HG02970 (cell line): ENCODE results near the gene LETMD1.
"Not testable (repeated sequence)": the region's sequence is repeated elsewhere in the genome, so short reads cannot be mapped to it uniquely, and the experiment has no call there.

Experiments
- ATAC-seq: cut with Tn5 transposase; IDR thresholded peaks from one replicate; pipeline ENCODE4 v1.9.1; 2021; ENCODE audit warnings: mild to moderate bottlenecking, moderate library complexity, moderate number of reproducible peaks; ENCODE audit not compliant: unreplicated experiment, low FRiP score

Gene LETMD1

GRCh38 chr12:51075390-51075789, 27.3 kb downstream of the LETMD1 start:
- no peak for ATAC-seq

GRCh38 chr12:51076236-51076930, 28.3 kb downstream of the LETMD1 start:
- ATAC-seq, result no peak

GRCh38 chr12:51077930-51078329, 29.8 kb downstream of the LETMD1 start:
- ATAC-seq, result no peak

- ATAC-seq, result not testable (repeated sequence)
Measured at GRCh38 chr12:51078346-51078745, 30.2 kb downstream of the LETMD1 start.

GRCh38 chr12:51078866-51079265, 30.7 kb downstream of the LETMD1 start:
- not testable (repeated sequence) for ATAC-seq

GRCh38 chr12:51080136-51080535, 32.0 kb downstream of the LETMD1 start:
- no peak for ATAC-seq

- ATAC-seq, result no peak
Measured at GRCh38 chr12:51081421-51081820, 33.3 kb downstream of the LETMD1 start.

- ATAC-seq, result no peak
Measured at GRCh38 chr12:51082561-51083125, 34.5 kb downstream of the LETMD1 start.

GRCh38 chr12:51083126-51083833, 35.2 kb downstream of the LETMD1 start, which contains the start of gene CSRNP2:
Gene CSRNP2 (minus strand): TSS chr12:51083596. CDS start chr12:51076561, 7,035 bp downstream.
- ATAC-seq, result peak; percentile 98

- no peak for ATAC-seq
Measured at GRCh38 chr12:51085757-51086156, 37.6 kb downstream of the LETMD1 start.

- no peak for ATAC-seq
Measured at GRCh38 chr12:51086933-51087332, 38.8 kb downstream of the LETMD1 start.

- no peak for ATAC-seq
Measured at GRCh38 chr12:51087818-51088217, 39.7 kb downstream of the LETMD1 start.

GRCh38 chr12:51090705-51091229, 42.6 kb downstream of the LETMD1 start:
- no peak for ATAC-seq

- ATAC-seq, result no peak
Measured at GRCh38 chr12:51098611-51099010, 50.5 kb downstream of the LETMD1 start.

- no peak for ATAC-seq
Measured at GRCh38 chr12:51103977-51104376, 55.9 kb downstream of the LETMD1 start.

- no peak for ATAC-seq
Measured at GRCh38 chr12:51108136-51108535, 60.0 kb downstream of the LETMD1 start.
